ENCODE results near the gene FOXJ1.

- TF ChIP-seq, protein P1, sequence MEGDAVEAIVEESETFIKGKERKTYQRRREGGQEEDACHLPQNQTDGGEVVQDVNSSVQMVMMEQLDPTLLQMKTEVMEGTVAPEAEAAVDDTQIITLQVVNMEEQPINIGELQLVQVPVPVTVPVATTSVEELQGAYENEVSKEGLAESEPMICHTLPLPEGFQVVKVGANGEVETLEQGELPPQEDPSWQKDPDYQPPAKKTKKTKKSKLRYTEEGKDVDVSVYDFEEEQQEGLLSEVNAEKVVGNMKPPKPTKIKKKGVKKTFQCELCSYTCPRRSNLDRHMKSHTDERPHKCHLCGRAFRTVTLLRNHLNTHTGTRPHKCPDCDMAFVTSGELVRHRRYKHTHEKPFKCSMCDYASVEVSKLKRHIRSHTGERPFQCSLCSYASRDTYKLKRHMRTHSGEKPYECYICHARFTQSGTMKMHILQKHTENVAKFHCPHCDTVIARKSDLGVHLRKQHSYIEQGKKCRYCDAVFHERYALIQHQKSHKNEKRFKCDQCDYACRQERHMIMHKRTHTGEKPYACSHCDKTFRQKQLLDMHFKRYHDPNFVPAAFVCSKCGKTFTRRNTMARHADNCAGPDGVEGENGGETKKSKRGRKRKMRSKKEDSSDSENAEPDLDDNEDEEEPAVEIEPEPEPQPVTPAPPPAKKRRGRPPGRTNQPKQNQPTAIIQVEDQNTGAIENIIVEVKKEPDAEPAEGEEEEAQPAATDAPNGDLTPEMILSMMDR (IDR thresholded peaks at IDR 0.05; ENCODE audit: poor library complexity): no peak
- TF ChIP-seq EZH2 (IDR thresholded peaks at IDR 0.05; ENCODE audit: borderline replicate concordance): no peak
Observed at GRCh38 chr17:76136276-76137000, 4.6 kb downstream of the FOXJ1 start.
